ENCODE data around the gene DGKQ. TPM values are rescaled to one million over a fixed set of nuclear protein-coding genes. Genes with fewer than 3 reads are reported as not detected.
"Not testable (repeated sequence)": the region's sequence is repeated elsewhere in the genome, so short reads cannot be mapped to it uniquely, and the experiment has no call there.

Gene DGKQ
- total RNA-seq, 4 donors from 2014 or later: 3.2 to 5.2 (median 4.5) TPM

GRCh38 chr4:945274-946102, 27.9 kb downstream of the DGKQ start:
- Histone ChIP-seq H3K4me3 (no peak overlapping the region), H3K4me1 (no peaks in the 10 kb centered on the region), H3K27me3 (no peaks in the 10 kb centered on the region), H3K9me3 (no peaks in the 10 kb centered on the region), H3K27ac (no peak overlapping the region), H3K36me3 (no peaks in the 10 kb centered on the region)
- ATAC-seq (no peak), DNase-seq (no peak)
- in situ Hi-C loops (cut with MboI; ENCODE audit: low sequenced_read_pairs in 4 of 4) (no loop called here), intact Hi-C loops (cut with DNase I; ENCODE audit: low total_unique reads) (no loop called here)
- TF ChIP-seq CTCF (IDR thresholded peaks at IDR 0.05 in 4 of 5, conservative IDR thresholded peaks at IDR 0.05 in 1 of 5): no peak
- TF ChIP-seq POLR2A (IDR thresholded peaks at IDR 0.05): no peak

- H3K9me3 ChIP-seq; H3K36me3 ChIP-seq; DNase-seq; intact Hi-C loops (cut with DNase I; ENCODE audit: low total_unique reads); in situ Hi-C loops (cut with MboI; ENCODE audit: low sequenced_read_pairs in 4 of 4); H3K27ac ChIP-seq; H3K4me3 ChIP-seq; ATAC-seq; H3K4me1 ChIP-seq; H3K27me3 ChIP-seq: not testable (repeated sequence)
Measured at GRCh38 chr4:939508-939907, 33.9 kb downstream of the DGKQ start.

GRCh38 chr4:932713-933070, 40.7 kb downstream of the DGKQ start:
- H3K4me3 ChIP-seq: peak overlapping the region; percentile 85 to 97 (median 96)
- H3K27ac ChIP-seq: peak overlapping the region; percentile 90 to 97 (median 94)
- in situ Hi-C loops (cut with MboI; ENCODE audit: low sequenced_read_pairs in 4 of 4): no loop called here
- H3K27me3 ChIP-seq: no peaks in the 10 kb centered on the region
- TF ChIP-seq POLR2A (IDR thresholded peaks at IDR 0.05): no peak
- no peak for TF ChIP-seq CTCF (IDR thresholded peaks at IDR 0.05 in 4 of 5, conservative IDR thresholded peaks at IDR 0.05 in 1 of 5)
- H3K36me3 ChIP-seq: no peaks in the 10 kb centered on the region
- peaks cover 29 to 39% of the 10 kb centered on the region in 2 donors for H3K4me1 ChIP-seq
- intact Hi-C loops (cut with DNase I; ENCODE audit: low total_unique reads): loop anchor here (1.0 to 5.0 kb wide), 7 partner anchors 41 to 750 kb away; partner anchors contain the start of genes ATP5ME, DGKQ, FAM53A and IDUA
- H3K9me3 ChIP-seq: no peaks in the 10 kb centered on the region
- no peak for DNase-seq
- ATAC-seq: peak in 1 of 2 donors; percentile 5

DNA sequence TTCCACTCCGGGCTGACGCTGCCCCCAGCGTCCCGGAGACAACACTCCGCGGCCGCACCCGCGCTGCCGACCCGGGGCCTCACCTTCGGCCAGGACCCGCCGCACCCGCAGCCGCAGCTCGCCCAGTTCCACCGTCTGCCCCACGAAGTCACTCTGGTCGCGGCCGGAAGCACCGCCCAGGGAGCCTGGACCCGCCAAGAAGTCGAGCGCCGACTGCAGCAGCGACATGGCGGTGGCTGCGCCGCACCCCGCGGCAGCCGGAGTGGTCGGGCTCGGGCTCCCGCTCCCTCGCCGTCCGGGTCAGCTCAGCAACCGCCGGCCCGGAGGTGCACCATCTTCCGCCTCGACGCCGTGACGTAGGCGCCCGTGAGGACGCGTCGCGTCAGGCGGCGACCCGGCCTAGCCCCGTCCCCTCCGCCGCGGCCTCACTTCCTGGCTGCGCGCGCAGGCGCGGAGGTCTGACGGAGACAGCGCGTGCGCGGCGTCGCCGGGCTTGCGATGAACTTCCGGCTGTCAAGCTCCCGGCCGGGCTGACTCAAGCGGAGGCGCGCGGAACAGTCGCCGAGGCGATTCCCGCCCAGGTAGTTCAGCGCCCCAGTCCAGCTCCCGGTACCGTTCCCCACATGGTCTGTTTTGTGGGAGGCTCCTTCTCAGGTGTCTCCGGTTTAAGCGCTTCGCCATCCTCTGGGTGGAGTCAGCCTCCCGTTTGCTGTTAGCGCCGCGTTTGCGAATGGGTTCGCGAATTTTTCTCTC, 41.2 kb downstream of the DGKQ start, which contains the start of the genes GAK and TMEM175:
Gene GAK (minus strand): TSS at position 357 of the 753 bp plus-strand sequence. CDS start 129 bp downstream, at position 228.
Gene TMEM175 (plus strand): TSS at position 501 of the 753 bp plus-strand sequence. CDS start 15,280 bp downstream, outside the sequence.
- peak within 1 kb of the TSS; percentile 85 to 97 (median 96) for H3K4me3 ChIP-seq
- H3K9me3 ChIP-seq: no peaks in the 10 kb centered on the region
- H3K4me1 ChIP-seq: peaks cover 29 to 39% of the 10 kb centered on the region in 2 donors
- no peaks in the 10 kb centered on the region for H3K27me3 ChIP-seq
- no peaks in the 10 kb centered on the region for H3K36me3 ChIP-seq
- peak; percentile 91 to 96 for TF ChIP-seq POLR2A (IDR thresholded peaks at IDR 0.05)
- TF ChIP-seq CTCF (IDR thresholded peaks at IDR 0.05 in 4 of 5, conservative IDR thresholded peaks at IDR 0.05 in 1 of 5): no peak
- intact Hi-C loops (cut with DNase I; ENCODE audit: low total_unique reads): loop anchor here (1.0 to 5.0 kb wide), 7 partner anchors 41 to 750 kb away; partner anchors contain the start of genes ATP5ME, DGKQ, FAM53A and IDUA
- DNase-seq: peak; percentile 87 to 95
- in situ Hi-C loops (cut with MboI; ENCODE audit: low sequenced_read_pairs in 4 of 4): no loop called here
- peak within 1 kb of the TSS; percentile 90 to 97 (median 94) for H3K27ac ChIP-seq
- peak; percentile 81 to 88 for ATAC-seq

All from gastrocnemius medialis (tissue), 4 donors.